NCI-H1105 (cell line): Measurements from ENCODE around the gene BCAS4.

Source experiments
- DNase-seq: peaks from one replicate; lab custom pipeline; 2025; lab: John Stamatoyannopoulos, UW

The BCAS4 gene

DNA sequence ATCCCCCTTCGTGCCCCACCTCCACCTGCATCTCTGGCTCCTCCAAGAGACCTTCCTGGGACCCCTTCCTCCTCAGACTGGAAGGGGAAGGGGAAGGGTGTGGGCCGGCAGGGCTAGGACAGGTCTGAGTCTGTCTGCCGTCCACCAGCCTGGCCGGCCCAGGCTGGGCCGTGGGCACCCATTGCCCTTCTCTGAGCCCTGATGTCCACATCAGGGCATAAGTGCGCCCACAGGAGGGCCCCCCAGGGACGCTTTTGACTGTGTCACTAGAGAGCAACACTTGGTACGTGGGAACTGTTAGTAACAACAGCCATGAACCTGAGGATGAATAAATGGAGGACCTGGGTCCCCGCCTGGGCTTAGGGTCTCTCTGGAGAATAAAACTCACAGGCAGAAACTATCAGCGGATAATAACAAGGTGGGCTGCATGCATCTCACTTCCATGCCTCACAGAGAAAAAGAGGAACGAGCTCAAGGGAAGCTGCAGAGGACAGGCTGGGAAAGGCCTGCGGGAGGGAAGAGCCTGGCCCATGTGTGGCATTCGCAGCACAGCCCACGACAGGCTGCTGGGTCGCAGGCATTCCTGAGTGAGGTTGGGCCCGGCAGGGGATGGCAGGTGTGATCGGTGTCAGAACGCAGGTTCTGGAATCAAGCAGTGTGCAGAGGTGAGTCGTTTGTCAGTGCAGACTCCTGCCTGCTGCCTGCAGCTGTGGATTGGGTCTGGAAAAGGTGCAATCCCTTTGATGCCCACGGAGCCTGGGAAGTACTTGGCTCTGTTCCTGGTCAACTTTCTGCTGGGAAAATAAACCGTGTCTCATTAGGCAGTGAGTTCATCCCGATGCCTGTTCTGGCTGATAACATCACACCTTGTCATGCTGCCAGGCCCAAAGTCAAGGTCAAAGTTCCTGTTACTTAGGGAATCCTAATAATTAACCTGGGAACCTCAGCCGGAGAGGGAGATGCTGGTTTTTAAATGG lies 60.9 kb downstream of the BCAS4 start:
- peak; percentile 32 for DNase-seq

DNA sequence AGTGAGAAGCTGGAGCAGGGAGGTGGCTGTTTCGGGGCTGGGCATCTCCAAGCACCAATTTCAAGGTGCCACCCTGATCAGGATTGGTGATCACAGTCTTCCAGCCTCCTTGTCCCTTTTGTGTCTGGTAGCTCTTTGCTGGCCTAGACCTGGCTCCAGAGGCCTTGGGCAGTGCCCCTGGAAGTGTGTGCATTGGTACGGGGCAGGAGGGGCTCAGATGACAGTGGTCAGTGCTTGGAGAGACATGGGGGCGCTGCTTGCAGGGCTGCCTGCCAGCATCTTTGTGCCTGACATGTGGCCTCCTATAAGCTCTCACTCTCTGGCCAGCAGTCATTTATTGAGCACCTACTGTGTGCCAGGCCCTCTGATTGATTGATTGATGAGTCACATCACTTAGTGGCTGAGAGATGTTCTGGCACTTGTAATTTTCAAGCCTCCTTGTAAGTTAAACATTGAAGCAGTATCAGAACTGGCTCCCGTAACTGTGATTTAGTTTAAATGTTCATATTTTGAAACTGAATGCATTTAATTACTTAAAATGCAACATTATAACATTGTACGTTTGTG lies 61.7 kb downstream of the BCAS4 start:
- no peak for DNase-seq

DNA sequence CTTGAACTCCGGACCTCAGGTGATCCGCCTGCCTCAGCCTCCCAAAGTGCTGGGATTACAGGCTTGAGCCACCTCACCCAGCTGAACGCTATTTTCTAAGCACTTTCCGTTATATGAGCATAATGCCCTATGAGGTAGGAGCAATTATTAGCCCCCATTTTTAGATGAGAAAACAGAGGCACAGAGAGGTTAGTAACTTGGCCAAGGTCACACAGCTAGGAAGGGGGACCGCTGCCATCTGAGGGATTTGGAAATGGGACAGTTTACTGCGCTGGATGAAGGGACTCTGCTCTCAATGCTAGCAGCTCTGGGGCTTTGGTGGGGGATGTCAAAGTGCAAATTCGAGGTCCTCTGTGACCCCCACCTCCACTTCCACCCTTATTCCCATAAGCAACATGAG lies 62.5 kb downstream of the BCAS4 start:
- DNase-seq: no peak

DNA sequence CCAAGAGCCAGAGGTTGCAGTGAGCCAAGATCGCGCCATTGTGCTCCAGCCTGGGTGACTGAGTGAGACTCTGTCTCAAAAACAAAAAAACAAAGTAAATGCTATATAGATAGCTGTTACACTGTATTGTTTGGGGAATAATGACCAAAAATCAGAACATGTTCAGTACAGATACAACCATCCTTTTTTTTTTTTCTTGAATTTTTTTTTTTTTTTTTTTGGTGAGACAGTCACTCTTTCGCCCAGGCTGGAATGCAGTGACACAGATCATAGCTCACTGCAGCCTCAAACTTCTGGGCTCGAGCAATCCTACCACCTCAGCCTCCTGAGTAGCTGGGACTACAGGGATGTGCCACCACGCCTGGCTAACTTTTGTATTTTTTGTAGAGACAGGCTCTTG lies 63.7 kb downstream of the BCAS4 start:
- DNase-seq: no peak

DNA sequence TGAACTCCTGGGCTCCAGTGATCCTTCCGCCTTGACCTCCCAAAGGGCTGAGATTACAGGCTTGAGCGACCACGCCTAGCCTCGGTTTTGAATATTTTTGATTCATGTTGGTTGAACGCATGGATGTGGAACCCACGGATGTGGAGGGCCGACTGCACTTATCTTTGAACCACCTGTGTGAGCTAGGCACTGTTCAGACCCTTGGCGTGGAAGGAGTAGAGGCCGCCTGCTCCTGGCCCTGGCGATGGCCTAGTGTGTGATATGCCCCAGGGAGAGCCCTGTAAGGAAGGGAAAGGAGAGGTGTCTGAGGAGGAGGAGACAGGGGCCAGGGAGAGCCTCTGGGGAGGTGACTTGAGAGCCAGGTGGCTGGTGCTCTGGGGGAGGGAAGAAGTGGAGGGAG lies 64.3 kb downstream of the BCAS4 start:
- DNase-seq: no peak

DNA sequence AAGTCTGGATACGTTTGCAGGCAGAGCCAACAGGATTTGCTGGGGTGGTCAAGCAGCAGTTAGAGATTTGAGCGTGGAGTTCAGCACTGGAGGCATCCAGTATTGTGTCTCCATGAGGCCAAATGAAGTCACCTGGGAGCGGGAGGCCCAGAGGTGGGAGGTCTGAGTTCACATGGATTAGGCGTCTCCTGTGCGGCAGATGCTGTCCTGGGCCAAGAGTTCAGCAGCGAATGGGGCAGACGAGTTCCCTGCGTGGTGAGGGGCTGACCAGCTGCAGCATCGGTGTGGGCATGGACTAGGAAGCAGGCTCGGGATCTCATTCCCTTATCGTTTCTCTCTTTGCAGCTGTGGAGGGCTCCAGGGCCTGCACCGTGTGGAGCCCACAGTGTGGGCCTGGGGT lies 66.2 kb downstream of the BCAS4 start:
- DNase-seq: no peak

DNA sequence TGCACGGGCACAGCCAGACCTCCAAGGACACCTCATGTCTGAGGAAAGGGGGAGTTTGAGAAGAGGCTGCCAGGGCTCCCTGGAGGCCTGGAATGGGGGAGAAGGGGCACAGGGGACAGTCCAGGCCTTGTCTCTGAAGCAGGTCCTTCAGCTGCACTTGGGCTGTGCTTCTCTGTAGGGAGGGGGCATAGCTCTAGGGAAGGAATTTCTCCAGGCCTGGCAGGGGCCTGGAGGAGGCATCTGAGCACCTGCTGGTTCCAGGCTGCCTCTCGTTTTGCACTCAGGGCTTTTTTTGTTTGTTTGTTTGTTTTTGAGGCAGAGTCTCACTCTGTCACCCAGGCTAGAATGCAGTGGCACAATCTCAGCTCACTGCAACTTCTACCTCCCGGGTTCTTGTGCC lies 67.7 kb downstream of the BCAS4 start:
- DNase-seq: no peak

DNA sequence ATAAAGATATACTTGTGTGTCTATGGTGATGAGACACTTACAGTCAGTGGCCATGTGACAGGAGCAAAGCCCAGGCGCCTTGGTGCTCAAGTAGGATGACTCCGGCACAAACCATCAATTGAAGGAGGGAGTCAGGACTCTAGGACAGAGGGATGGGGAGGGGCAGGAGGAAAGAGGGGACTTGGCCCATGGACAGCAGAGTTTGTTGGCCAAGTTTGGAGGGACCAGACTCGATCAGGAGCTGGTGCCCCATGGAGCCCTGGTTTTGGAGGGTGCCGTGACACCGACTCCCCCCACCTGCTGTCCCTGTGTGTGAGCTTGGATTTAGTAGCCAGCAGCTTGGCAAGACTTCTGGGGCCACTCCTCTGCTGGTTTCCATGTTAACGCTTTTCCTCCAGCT lies 70.3 kb downstream of the BCAS4 start:
- DNase-seq: no peak

DNA sequence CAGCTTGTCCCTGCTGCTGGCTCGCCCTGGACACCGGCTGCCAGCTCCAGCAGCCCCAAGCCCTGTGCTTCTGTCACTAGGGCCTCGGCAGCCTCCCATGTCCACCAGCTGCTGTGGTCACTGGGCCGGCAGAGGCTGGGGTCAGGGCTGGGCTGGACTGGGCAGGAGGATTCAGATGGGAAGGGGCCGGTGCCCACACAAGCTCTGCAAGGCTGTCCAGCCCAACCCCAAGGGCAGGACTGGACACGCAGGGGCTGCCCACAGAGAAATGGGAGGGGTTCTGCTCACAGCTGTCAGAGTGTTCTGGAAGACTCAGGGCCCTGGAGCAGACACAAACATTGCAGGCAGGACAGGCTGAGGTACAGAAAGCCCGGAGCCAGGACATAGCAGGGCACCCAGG lies 70.7 kb downstream of the BCAS4 start:
- no peak for DNase-seq

DNA sequence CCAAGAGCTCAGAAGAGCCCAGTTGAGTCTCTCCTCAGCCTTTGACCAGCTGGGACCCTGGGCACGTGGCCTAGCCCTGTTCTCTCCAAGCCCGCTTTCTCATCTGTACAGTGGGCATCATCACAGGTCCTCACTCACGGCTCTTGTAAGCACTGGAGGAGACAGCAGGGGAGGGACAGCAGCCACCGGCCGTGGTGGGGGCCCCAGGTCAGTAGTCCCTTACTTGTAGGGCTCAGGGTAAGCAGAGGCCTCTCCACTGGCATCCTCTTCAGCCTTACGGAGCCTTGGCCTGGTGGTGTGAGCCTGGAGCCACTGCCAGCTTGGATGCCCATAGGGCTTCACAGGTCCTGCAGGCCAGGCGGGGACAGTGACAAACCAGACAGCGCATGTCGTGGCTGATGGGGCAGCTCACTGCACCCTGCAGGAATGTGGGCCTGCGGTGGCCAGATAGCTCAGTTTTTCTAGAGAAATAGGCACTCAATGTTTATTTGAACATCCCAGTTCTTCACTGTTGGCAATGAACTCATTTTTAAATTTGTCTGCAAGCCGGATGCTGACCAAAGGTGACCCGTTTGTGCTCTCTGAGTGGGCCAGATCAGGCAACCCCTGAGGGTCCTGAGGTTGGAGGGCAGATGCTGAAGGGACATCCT lies 71.3 kb downstream of the BCAS4 start:
- no peak for DNase-seq

DNA sequence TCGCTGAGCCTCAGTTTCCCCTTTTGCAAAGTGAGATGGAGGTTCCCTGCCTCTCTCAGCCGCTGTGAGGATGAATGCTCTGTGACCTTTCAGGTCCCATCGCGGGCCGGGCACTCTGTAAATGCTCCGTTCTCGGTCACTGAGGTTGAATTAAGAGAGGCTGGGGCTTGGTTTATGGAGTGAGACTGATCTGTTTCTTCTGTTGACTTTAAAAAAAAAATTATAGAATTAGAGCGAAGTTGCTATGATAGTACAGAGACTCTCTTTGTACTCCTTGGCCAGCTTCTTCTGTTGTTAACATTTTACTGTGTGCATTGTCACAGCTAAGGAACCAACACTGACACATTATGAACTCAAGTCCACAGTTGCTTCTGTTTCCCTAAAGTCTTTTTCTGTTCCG lies 72.0 kb downstream of the BCAS4 start:
- no peak for DNase-seq

DNA sequence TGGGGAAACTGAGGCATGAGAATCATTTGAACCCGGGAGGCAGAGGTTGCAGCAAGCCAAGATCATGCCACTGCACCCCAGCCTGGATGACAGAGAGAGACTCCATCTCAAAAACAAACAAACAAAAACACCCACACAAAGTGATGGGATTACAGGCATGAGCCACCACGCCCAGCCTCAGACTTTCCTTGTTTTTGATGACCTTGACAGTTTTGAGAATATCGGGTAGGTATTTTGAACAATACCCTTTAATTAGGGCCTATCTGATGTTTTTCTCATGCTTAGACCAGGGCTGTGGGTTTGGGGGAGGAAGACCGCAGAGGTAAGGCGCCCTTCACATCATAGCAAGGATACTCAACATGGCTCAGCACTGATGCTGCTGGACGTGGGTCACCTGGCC lies 72.9 kb downstream of the BCAS4 start:
- DNase-seq: no peak

DNA sequence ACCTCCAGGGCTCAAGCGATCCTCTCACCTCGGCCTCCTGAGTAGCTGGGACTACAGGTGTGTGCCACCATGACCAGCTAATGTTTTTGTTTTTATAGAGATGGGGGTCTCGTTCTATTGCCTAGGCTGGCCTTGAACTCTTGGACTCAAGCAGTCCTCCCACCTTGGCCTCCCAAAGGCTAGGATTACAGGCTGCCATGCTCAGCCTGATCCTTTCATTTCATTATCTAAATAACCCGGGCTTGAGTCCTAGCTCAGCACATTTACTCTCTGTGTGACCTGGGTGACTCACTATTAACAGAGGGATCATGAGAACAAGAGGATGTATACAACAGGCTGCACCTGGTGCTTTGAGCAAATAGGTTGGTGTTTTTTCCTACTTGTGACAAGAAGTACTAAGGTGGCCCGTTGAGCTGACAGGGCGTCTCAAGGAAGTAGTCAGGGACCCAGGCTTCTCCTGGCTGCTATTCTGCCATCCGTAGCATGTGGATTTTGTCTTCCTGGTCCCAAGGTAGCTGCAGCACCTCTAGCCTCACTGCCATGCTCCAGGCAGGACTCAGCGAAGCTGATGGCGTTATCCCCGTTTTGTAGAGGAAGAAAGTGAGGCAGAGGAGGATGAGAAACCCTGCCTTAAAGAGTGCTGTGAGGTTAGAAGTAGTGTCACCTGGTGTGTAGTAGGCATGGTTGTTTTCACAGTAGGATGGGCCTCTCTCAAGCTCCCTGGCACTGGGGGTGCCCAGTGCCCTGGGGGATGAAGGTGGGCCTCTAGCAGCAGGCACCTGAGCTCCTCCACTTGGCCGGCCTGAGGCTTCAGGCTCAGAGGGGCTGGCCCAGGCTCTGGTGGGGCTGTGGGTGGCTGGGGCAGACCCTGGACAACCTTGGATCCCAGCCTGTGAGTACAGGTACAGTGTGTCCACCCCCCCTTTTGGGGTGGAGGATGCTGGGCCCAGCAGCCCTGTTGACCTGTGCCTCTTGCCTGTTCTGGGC lies 73.9 kb downstream of the BCAS4 start:
- no peak for DNase-seq

DNA sequence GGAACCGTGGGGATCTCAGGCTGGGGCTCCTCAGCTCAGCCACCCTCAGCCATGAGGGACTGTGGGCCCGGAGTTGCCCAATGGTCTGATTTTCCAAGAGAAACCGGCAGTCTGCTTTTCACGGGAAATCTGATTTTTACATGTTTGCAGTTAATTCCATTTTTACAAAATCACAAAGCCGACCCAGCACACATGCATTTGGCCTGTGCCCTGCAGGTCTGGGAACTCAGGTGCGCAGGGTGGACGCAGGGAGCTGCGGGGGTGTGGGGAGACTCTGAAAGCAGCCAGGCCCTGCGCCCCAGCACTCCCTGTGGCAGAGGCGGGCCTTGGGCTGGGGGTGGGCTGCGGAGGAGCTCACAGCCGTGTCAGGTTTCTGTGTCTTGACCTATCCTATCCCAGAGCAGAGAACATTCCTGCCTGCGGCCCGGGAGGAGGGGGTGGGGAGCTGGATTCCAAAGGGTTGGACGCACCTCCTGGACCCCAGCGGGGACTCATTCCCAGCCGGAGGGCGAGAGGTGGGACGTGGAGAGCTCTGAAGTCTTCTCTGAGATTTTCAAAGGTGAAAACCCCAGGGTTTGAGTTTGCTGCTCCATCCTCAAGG lies 75.8 kb downstream of the BCAS4 start:
- no peak for DNase-seq

DNA sequence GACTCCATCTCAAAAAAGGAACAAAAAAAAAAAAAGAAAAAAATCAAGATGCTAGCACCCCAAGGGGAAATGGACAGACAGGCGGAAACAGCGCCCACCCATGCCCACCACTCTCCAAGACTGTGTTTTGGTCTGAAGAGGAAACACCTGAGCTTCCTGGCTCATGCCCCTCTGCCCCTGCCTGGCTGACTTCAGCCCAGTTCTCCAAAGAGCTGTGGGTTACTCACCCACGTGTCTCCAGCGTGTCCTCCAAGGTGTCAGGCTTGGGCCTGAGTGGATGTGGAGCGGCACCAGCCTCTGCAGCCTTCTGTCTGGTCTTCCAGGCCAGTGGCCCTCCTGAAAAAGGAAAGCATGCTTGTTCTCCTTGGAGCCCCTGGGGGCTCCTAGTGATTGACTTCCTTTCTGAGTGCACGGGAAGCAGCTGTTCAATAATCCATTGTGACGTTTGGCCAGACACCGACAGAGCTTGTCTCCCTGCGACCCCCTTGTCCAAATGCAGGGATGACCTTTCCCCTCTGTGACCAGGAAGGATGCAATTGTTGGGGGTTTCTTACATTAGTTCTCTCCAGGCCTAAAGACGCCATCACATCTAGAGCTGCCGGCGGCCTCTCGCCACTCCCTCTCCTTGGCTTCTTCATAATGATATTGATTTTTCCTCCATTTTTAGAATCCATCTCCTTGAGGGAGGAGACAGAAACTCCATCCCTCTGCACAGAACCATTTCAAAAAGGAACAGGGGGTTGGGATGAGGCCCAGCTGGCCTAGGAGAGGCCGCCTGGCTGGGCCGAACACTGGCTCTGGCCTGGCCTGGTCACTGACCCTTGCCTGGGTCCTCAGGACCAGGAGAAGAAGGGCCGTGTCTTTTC lies 77.9 kb downstream of the BCAS4 start:
- no peak for DNase-seq

DNA sequence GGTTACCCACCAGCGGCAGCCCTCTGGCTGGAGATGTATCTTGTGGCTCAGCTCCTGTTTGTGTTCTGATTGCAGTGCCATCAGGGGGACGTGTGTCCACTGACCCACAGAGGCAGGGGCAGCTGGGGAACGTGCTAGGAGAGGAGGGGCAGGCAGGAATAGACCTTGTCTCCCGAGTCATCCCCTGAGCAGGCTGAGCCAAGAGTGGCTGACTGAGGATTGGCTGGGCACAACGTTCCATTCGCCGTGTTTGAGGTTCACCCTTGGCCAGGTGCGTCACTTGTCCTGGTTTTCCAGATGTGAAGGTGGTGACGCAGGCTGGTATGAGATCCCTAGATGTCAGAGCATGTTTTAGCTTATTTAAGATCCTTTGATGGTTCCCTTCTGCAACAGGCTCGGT lies 78.7 kb downstream of the BCAS4 start:
- no peak for DNase-seq

DNA sequence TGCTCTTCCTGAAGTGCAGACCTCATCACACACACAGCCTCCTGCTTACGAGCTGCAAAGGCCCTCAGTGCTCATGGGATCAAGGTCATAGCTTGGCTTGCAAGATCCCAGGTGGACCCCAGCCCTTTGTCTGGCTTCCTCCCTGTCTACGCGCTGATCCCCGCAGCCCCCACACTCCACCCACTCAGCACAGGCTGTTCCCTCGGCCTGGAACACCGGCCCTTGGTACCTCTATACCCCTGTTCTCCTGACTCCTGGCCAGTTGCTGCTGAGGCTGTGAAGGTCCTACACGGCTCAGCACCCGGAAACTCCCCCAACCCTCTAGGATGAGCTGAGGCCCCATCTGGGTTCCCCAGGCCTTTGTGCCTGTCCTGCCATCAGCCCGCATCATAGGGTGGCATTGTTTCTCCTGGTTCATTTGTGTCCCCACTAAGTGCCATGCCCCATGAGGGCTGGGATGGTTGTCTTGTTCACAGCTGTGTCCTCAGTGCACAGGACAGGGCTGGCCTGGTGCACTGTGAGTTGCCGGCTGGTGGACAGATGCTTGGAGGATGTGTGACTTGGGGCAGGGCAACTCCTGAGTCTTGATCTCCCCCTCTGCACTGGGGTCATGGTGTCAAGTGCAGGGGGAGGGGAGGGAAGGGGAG lies 79.4 kb downstream of the BCAS4 start:
- no peak for DNase-seq

DNA sequence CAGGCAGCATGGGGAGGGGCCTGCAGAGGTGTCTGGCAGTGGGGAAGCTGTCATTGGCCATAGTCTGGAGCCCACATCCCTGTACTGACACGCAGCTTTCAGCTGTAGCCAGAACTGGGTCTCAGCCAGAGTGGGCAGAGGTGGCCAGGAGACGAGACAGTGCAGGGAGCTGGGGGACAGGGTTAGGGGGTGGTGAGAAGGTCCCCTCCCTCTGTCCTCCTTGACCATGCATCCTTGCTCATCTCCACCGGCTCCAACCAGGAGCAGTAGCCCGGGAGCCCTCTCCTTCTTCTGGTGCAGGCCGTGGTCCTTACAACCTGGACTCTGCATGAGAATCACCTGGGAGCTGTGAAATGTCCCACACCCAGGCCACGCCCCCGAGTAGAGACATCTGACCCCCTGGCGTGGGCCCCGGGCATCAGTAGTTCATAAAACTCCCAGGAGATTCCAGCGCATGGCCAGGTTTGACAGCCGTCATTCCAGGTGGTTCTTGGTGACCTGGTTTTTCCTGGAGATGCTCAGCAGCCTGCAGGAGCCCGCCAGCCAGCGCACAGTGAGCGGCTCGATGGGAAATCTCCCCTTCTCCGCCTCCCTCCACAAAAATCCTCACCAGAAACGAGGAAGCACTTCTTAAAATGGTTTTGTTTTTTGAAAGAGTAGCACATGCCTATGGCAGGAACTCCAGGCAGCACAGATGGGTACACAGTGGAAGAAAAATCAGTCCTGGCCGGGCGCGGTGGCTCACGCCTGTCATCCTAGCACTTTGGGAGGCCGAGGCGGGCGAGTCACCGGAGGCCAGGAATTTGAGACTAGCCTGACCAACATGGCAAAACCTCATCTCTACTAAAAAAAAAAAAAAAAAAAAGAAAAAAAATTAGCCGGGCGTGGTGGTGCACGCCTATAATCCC lies 80.2 kb downstream of the BCAS4 start:
- DNase-seq: no peak
